Measurements from ENCODE around the gene RSPRY1.

RSPRY1 gene

GRCh38 chr16:57282510-57283213 is 96.5 kb downstream of the RSPRY1 start:
- no peak for TF ChIP-seq CTCF (conservative IDR thresholded peaks at IDR 0.05)
- TF ChIP-seq ZFX (IDR thresholded peaks at IDR 0.05) = no peak
- H3K27ac ChIP-seq = no peak overlapping the region

GRCh38 chr16:57283214-57283958 is 97.3 kb downstream of the RSPRY1 start:
- H3K27ac ChIP-seq = peak overlapping the region; percentile 69; the same call in 1 of the 2 replicates
- no peak for TF ChIP-seq ZFX (IDR thresholded peaks at IDR 0.05)

- H3K27ac ChIP-seq = peak overlapping the region; percentile 69
- TF ChIP-seq CTCF (conservative IDR thresholded peaks at IDR 0.05) (no peak), ZFX (IDR thresholded peaks at IDR 0.05) (no peak)
These were observed 97.8 kb downstream of the RSPRY1 start for GRCh38 chr16:57283959-57284208.

- peak within 1 kb of the TSS; percentile 69 for H3K27ac ChIP-seq
- 0 out of 2 replicates have a peak, but pooled peaks have one; percentile 29 for TF ChIP-seq ZFX (IDR thresholded peaks at IDR 0.05)
- TF ChIP-seq CTCF (conservative IDR thresholded peaks at IDR 0.05) = no peak
These were observed 98.3 kb downstream of the RSPRY1 start, which contains the start of gene PLLP for GRCh38 chr16:57284209-57284951. PLLP (minus strand) TSS chr16:57284672; CDS start chr16:57284540, 132 bp downstream.

- TF ChIP-seq CTCF (conservative IDR thresholded peaks at IDR 0.05) (no peak), ZFX (IDR thresholded peaks at IDR 0.05) (no peak)
- H3K27ac ChIP-seq = peak overlapping the region; percentile 69
These were observed 98.8 kb downstream of the RSPRY1 start for GRCh38 chr16:57284952-57285363.

GRCh38 chr16:57285379-57285778 is 99.2 kb downstream of the RSPRY1 start:
- H3K27ac ChIP-seq = no peak overlapping the region
- TF ChIP-seq ZFX (IDR thresholded peaks at IDR 0.05) (no peak), CTCF (conservative IDR thresholded peaks at IDR 0.05) (no peak)

- no peak overlapping the region for H3K27ac ChIP-seq
These were observed 103.5 kb downstream of the RSPRY1 start for GRCh38 chr16:57289391-57290257.

More at GRCh38 chr16:57289391-57290257, 103.5 kb downstream of the RSPRY1 start:
- TF ChIP-seq CTCF (conservative IDR thresholded peaks at IDR 0.05) (no peak), ZFX (IDR thresholded peaks at IDR 0.05) (no peak)
